ENCODE data around the gene KDM5B. TPM values are rescaled to one million over a fixed set of nuclear protein-coding genes. Genes with fewer than 3 reads are reported as not detected.
"Not testable (repeated sequence)": the region's sequence is repeated elsewhere in the genome, so short reads cannot be mapped to it uniquely, and the experiment has no call there.

The KDM5B gene
- total and polyA plus RNA-seq, 9 donors = 19.6 to 80.3 (median 53.7) TPM

- TF ChIP-seq CTCF (IDR thresholded peaks at IDR 0.05) = no peak
- TF ChIP-seq POLR2A (IDR thresholded peaks at IDR 0.05) = no peak
- TF ChIP-seq EP300 (IDR thresholded peaks at IDR 0.05) = no peak
- H3K27ac ChIP-seq = no peak overlapping the region
- no peaks in the 10 kb centered on the region for H3K27me3 ChIP-seq
- no peak overlapping the region for H3K4me3 ChIP-seq
- H3K9me3 ChIP-seq = no peaks in the 10 kb centered on the region
- no peak for DNase-seq
- intact Hi-C loops (cut with DNase I) = no loop called here
- WGBS, 3 donors = 89% methylated on average over 10 of the region's 10 CpGs
- no peaks in the 10 kb centered on the region for H3K4me1 ChIP-seq (ENCODE audit: insufficient read depth)
- no peaks in the 10 kb centered on the region for H3K36me3 ChIP-seq
Measured at GRCh38 chr1:202733251-202733650, 75.0 kb downstream of the KDM5B start.

GRCh38 chr1:202728951-202729350, 79.3 kb downstream of the KDM5B start:
- 80 to 84% (median 81%) methylated on average over 4 of the region's 4 CpGs for WGBS, 3 donors
- DNase-seq = no peak
- Histone ChIP-seq H3K27ac (no peak overlapping the region), H3K4me1 (ENCODE audit: insufficient read depth) (no peaks in the 10 kb centered on the region), H3K36me3 (no peaks in the 10 kb centered on the region), H3K4me3 (no peak overlapping the region), H3K9me3 (no peaks in the 10 kb centered on the region), H3K27me3 (no peaks in the 10 kb centered on the region)
- TF ChIP-seq CTCF (IDR thresholded peaks at IDR 0.05) (no peak), EP300 (IDR thresholded peaks at IDR 0.05) (no peak), POLR2A (IDR thresholded peaks at IDR 0.05) (no peak)
- intact Hi-C loops (cut with DNase I) = loop anchor here in 1 of 4 donors (10.0 kb wide), 1 partner anchor 264 kb away; no protein-coding TSS in a partner anchor

GRCh38 chr1:202725526-202725925, 82.7 kb downstream of the KDM5B start:
- Histone ChIP-seq H3K4me3 (no peak overlapping the region), H3K27ac (no peak overlapping the region), H3K27me3 (no peaks in the 10 kb centered on the region), H3K9me3 (no peaks in the 10 kb centered on the region), H3K36me3 (no peaks in the 10 kb centered on the region), H3K4me1 (ENCODE audit: insufficient read depth) (no peaks in the 10 kb centered on the region)
- 86 to 95% (median 87%) methylated on average over 3 of the region's 3 CpGs for WGBS, 3 donors
- intact Hi-C loops (cut with DNase I) = loop anchor here in 1 of 4 donors (10.0 kb wide), 1 partner anchor 261 kb away; no protein-coding TSS in a partner anchor
- TF ChIP-seq CTCF (IDR thresholded peaks at IDR 0.05) = no peak
- TF ChIP-seq EP300 (IDR thresholded peaks at IDR 0.05) = no peak
- TF ChIP-seq POLR2A (IDR thresholded peaks at IDR 0.05) = no peak
- no peak for DNase-seq

- Histone ChIP-seq H3K4me3 (no peak overlapping the region), H3K27ac (no peak overlapping the region), H3K27me3 (no peaks in the 10 kb centered on the region), H3K4me1 (ENCODE audit: insufficient read depth) (no peaks in the 10 kb centered on the region), H3K9me3 (no peaks in the 10 kb centered on the region), H3K36me3 (no peaks in the 10 kb centered on the region)
- intact Hi-C loops (cut with DNase I) = loop anchor here in 1 of 4 donors (10.0 kb wide), 1 partner anchor 259 kb away; no protein-coding TSS in a partner anchor
- TF ChIP-seq POLR2A (IDR thresholded peaks at IDR 0.05) (no peak), CTCF (IDR thresholded peaks at IDR 0.05) (no peak), EP300 (IDR thresholded peaks at IDR 0.05) (no peak)
- no peak for DNase-seq
- WGBS, 3 donors = 63 to 75% (median 66%) methylated on average over 7 of the region's 7 CpGs
Measured at GRCh38 chr1:202723708-202724107, 84.5 kb downstream of the KDM5B start.

GRCh38 chr1:202723046-202723445, 85.2 kb downstream of the KDM5B start:
- not testable (repeated sequence) for H3K36me3 ChIP-seq; H3K9me3 ChIP-seq; H3K27me3 ChIP-seq; H3K4me3 ChIP-seq; H3K27ac ChIP-seq; H3K4me1 ChIP-seq (ENCODE audit: insufficient read depth); DNase-seq
- intact Hi-C loops (cut with DNase I) = loop anchor here in 1 of 4 donors (10.0 kb wide), 1 partner anchor 258 kb away; no protein-coding TSS in a partner anchor
- 71 to 80% (median 73%) methylated on average over 6 of the region's 6 CpGs for WGBS, 3 donors

All from ovary (tissue), 9 donors.